Measurements from ENCODE around the gene HMGCL.
"Not testable (repeated sequence)": the region's sequence is repeated elsewhere in the genome, so short reads cannot be mapped to it uniquely, and the experiment has no call there.

Gene HMGCL

DNA sequence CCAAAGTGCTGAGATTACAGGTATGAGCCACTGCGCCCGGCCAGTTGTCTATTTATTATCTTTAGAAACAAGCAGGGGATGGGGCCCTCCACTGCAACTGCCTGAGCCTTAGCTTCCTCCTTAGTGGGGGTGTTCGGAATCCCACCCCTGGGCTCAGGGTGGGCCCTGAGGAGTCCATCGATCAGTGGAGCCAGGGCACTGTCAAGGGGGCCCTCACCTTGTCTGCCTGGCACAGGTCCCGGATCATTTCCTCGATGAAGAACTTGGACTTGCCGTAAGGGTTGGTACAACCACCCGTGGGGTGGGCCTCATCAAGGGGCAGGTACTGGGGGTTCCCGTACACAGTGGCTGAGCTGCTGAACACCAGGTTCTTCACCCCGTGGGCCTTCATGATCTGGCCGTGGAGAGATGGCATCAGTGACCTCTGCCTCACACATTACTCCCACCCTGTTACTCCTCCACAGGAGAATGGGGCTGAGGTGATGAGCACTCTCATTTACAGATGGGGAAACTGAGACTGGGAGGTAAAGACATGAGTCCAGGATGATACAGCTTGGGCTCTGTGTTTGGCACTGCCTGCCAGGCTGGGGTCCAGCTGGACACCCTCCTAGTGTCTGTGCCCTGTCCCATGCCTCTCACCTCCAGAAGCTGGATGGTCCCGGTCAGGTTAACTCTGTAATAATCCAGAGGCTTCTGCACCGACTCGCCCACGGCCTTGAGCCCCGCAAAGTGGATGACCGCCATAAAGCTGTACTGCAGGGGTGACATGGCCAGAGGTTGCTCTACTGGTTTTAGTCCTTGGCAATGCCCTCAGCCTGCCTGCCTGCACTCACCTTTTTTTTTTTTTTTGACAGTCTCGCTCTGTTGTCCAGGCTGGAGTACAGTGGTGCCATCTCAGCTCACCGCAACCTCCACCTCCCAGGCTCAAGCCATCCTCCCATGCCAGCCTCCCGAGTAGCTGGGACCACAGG, 27.5 kb downstream of the HMGCL start:
- no peak for DNase-seq

GRCh38 chr1:23796466-23797271, 28.6 kb downstream of the HMGCL start:
- no peak for DNase-seq

DNA sequence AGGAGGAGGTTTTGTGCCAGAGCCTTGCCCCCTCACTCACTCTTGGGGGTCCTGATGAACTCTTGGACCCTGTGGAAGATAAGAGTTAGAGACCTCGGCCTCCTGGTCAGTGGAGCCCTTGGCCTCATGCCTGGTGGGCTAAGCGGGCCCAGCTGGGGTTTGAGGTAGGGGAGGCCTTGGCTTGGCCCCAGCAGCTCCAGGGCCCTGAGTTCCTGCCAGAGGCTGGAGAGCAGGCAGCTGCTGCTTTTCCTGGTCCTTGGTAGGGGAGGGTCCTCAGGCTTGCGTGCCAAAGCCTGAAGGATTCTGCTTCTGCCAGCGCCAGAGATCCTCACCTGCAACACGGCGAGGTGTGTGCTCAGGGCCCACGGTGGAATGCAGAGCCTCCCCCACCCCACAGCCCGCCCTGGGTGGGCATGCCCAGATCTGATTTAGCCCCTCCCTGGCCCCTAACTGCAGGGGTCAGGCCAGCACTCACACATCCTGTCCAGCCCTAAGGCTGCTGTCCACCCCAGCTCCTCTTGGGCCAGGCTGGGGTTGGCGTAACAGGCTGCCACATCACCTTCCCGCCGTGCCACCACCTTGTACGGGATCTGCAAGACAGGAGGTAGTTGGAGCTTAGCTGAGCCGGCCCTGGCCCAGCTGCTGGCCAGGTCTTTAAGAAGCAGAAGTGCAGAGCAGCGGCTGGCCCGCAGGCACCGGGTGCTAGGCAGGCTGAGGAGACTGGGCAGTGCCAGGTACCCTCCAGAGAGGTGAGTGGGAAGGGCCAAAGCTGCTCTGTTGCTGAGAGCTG, 29.4 kb downstream of the HMGCL start:
- DNase-seq, result no peak

DNA sequence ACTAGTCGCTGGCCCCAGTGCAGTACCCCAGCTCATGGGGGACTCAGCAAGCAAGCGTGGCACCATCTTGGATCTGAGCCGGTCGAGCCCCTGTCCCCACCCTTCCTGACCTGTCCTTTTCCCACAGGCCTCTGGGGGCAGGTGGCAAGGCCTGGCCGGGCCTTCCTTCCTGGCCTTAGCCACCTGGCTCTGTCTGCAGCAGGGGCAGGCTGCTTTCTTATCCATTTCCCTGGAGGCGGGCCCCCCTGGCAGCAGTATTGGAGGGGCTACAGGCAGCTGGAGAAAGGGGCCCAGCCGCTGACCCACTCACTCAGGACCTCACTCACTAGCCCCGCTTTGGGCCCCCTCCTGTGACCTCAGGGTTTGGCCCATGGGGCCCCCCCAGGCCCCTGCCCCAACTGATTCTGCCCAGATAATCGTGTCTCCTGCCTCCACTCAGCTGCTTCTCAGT, 30.5 kb downstream of the HMGCL start:
- not testable (repeated sequence) for DNase-seq

DNA sequence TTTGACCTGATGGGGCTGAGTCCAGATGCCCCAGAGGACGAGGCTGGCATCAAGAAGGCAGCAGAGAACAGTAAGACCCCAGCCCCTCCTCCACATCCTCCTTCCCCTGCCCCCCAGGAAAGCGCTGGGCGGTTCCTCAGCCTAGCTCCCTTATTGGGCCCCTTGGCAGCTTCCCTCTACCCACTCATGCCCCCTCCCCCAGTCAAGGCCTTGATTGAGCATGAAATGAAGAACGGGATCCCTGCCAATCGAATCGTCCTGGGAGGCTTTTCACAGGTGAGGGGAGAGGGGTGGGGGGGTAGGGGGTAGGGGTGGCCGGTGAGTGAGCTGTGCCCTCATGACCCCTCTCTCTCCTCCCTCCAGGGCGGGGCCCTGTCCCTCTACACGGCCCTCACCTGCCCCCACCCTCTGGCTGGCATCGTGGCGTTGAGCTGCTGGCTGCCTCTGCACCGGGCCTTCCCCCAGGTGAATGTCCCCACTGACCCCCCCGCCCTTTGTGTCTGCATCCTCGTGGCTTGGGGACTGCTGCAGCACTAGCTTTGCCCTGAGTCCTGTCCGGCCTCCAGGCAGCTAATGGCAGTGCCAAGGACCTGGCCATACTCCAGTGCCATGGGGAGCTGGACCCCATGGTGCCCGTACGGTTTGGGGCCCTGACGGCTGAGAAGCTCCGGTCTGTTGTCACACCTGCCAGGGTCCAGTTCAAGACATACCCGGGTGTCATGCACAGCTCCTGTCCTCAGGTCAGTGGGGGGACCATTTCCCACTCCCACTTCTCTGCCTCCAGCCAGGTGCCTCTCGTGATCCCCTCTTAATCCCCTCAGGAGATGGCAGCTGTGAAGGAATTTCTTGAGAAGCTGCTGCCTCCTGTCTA, 31.1 kb downstream of the HMGCL start:
- DNase-seq, result no peak

- DNase-seq, result peak; percentile 90
These were observed 32.0 kb downstream of the HMGCL start for GRCh38 chr1:23793018-23793781.

GRCh38 chr1:23792151-23792945, 32.9 kb downstream of the HMGCL start:
- no peak for DNase-seq

DNA sequence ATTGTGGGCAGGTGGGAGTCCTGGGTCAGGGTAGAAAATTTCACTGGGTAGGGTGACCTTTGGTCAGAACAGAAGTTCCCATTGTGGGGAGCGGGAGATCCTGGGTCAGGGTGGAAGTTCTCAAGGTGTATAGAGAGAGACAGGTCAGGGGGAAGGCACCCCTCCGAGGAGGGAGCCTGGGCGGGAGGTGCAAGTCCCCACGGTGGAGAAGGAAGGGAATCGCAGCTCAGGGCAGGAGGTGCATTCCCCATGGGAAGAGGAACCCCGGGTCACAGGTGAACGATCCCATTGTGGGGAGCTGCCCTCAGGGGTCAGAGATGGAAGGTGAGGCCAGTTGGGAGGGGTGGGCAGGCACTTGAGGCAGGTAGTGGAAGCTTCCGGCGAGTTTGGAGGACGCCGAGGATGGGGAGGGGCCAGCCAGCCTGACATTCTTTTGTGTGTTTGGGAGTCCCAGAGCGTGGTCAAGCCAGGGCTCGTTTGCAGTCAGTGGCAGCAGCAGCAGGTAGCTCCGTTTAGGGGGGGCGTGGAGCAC, 33.6 kb downstream of the HMGCL start:
- DNase-seq, result no peak

DNA sequence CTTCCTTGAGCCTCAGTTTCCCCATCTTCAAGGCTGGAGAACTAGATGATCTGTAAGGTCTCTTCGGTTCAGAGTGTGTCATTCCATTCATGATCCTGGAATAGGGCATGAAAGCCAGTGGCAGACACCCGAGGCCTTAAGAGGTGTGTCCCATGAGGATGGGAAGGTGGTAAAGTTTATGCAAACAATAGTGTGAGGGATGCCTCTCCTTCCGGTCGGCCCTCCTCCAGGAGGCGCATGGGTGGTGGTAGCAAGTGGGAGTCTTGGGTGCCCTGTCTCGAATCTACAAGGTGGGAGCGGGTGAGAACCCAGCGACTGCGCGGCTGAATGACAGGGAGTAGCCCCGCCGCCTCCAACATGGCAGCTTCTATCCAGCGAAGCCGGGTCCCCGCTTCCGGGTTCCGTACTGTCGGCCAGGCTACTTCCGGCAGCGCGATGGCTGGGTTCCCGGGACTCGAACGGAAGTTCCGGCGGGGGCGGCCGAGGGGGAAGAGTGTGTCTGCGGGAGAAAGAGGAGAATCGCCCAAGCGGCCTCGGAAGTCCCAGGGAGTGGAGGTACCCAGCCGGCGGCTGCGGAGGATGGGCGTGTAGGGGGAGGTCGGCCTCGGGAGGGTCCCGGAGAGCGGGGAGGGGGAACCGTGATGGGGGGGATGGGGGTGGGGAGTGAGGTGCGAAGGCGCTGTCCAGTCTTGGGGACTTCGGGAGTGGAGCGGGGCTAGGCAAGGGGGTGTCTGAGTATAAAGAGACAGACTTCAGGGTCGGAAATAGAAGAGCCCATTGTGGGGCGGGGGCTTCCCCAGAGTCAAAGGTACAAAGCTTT, 34.3 kb downstream of the HMGCL start, which contains the start of gene LYPLA2:
TSS of gene LYPLA2 (plus strand) at position 450 of the 820 bp plus-strand sequence. CDS start 1,538 bp downstream, outside the sequence.
- peak; percentile 91 for DNase-seq

GRCh38 chr1:23788695-23789094, 36.5 kb downstream of the HMGCL start:
- no peak for DNase-seq

DNA sequence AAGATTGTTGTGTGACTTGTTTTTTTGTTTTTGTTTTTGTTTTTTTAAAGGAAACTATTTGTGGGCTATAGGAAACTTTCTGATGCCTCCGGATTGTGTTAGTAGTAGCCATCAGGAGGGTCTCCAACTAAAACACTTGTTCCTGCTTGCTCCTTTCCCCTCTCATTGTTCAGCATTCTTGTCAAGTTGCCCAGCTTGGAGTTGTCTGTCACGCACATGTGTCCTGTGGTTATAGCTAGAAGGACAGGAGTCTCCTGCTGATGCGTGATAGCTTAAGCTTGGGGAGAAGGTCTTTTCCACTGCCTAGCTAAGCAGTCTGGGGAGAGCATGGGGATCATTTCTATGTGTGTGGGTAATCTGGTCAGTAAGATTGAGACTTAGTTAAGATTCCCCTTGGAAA, 37.5 kb downstream of the HMGCL start:
- DNase-seq, result peak; percentile 50

GRCh38 chr1:23784846-23785245, 40.4 kb downstream of the HMGCL start:
- no peak for DNase-seq

GRCh38 chr1:23783141-23783540, 42.1 kb downstream of the HMGCL start:
- not testable (repeated sequence) for DNase-seq

DNA sequence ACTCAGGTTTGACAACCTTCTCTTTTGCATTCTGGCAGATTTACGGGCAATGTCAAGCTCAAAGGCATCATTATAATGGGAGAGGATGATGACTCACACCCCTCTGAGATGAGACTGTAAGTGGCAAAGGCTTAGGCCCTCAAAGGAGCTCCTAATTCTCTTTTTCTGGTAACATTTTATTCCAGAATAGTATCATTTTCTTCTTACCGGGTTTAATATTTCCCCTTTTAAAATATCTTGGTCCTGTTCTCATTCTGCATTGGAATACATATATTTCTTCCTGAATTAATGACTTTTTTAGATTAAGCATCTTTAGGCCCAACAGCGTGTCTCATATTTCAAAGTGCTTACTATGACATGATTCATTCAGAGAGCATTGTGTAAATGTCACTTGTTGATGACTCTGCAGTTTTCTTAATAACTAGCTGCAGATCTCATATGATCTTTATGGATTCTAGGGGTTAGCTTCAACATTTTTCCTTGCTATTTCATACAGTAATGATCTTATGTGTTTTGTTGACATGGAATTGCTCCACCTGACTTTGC, 45.3 kb downstream of the HMGCL start:
- no peak for DNase-seq

- DNase-seq, result peak; percentile 99
These were observed 47.0 kb downstream of the HMGCL start, which contains the start of gene PITHD1 for GRCh38 chr1:23777979-23778814. Gene PITHD1, plus strand, starts transcription at chr1:23778418. Its CDS starts 98 bp downstream, at chr1:23778516.

DNA sequence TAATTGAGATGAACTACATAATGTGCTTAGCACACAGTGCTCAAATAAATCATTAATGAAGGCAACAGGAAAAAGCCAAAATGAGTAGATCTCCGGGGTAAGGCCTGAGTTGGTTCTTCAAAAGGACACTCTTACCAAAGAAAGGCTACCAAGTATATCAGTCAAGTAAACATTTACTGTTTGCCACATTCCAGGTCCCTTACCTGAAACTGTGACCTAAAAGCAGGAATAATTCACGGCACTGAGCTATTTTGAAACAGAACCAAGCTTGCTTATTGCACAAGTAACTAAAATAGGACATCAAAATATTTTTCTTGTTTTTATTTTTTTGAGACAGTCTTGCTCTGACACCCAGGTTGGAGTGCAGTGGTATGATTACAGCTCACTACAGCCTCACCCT, 49.0 kb downstream of the HMGCL start:
- DNase-seq, result no peak

- DNase-seq, result peak; percentile 54
These were observed 50.9 kb downstream of the HMGCL start for GRCh38 chr1:23774174-23774880.

Data from hematopoietic multipotent progenitor cell treated with erythropoietin and hydrocortisone succinate and interleukin-3 and kit ligand, for 8 days (in vitro differentiated cells).